Measurements from ENCODE around the gene EMC9. TPM values are rescaled to one million over a fixed set of nuclear protein-coding genes. Genes with fewer than 3 reads are reported as not detected.

EMC9 gene
- total and polyA plus RNA-seq, 5 donors = 17.2 to 21.2 (median 18.5) TPM

GRCh38 chr14:24176599-24176998 lies 35.2 kb upstream of the EMC9 start:
- intact Hi-C loops (cut with DNase I) = no loop called here
- Histone ChIP-seq H3K27ac (ENCODE audit: low read length) (no peak overlapping the region), H3K4me1 (ENCODE audit: control insufficient read depth, insufficient read depth, low read length) (no peaks in the 10 kb centered on the region), H3K4me3 (ENCODE audit: low read length) (no peak overlapping the region), H3K27me3 (ENCODE audit: control insufficient read depth, insufficient read depth) (no peaks in the 10 kb centered on the region), H3K9me3 (ENCODE audit: control insufficient read depth, low read length) (no peaks in the 10 kb centered on the region)
- ATAC-seq = no peak
- peak in 1 of 3 donors; percentile 13 for DNase-seq
- WGBS = 97% methylated on average over 5 of the region's 5 CpGs

- intact Hi-C loops (cut with DNase I) = no loop called here
- no peaks in the 10 kb centered on the region for H3K4me1 ChIP-seq (ENCODE audit: control insufficient read depth, insufficient read depth, low read length)
- H3K27ac ChIP-seq (ENCODE audit: low read length) = no peak overlapping the region
- ATAC-seq (no peak), DNase-seq (peak in 2 of 3 donors; percentile 16 to 43)
- no peaks in the 10 kb centered on the region for H3K9me3 ChIP-seq (ENCODE audit: control insufficient read depth, low read length)
- no peaks in the 10 kb centered on the region for H3K27me3 ChIP-seq (ENCODE audit: control insufficient read depth, insufficient read depth)
- no peak overlapping the region for H3K4me3 ChIP-seq (ENCODE audit: low read length)
- WGBS = 72% methylated on average over 20 of the region's 20 CpGs
Observed at GRCh38 chr14:24172871-24173281, 31.5 kb upstream of the EMC9 start.

GRCh38 chr14:24172261-24172860 lies 31.0 kb upstream of the EMC9 start:
- peak in 2 of 3 donors; percentile 31 to 61 for DNase-seq
- H3K27ac ChIP-seq (ENCODE audit: low read length) = no peak overlapping the region
- no peak overlapping the region for H3K4me3 ChIP-seq (ENCODE audit: low read length)
- WGBS = 33% methylated on average over 30 of the region's 30 CpGs
- no peaks in the 10 kb centered on the region for H3K27me3 ChIP-seq (ENCODE audit: control insufficient read depth, insufficient read depth)
- H3K9me3 ChIP-seq (ENCODE audit: control insufficient read depth, low read length) = no peaks in the 10 kb centered on the region
- intact Hi-C loops (cut with DNase I) = no loop called here
- no peaks in the 10 kb centered on the region for H3K4me1 ChIP-seq (ENCODE audit: control insufficient read depth, insufficient read depth, low read length)
- peak in 1 of 2 donors; percentile 3 for ATAC-seq

GRCh38 chr14:24171422-24172260 lies 30.2 kb upstream of the EMC9 start, which contains the start of gene REC8:
TSS of gene REC8 (plus strand) at chr14:24172080. CDS start at chr14:24172553, 473 bp downstream.
- 14% methylated on average over 63 of the region's 63 CpGs for WGBS
- H3K4me1 ChIP-seq (ENCODE audit: control insufficient read depth, insufficient read depth, low read length) = no peaks in the 10 kb centered on the region
- DNase-seq (peak; percentile 77 to 92 (median 91)), ATAC-seq (peak; percentile 82 to 86)
- H3K4me3 ChIP-seq (ENCODE audit: low read length) = no peak within 1 kb of the TSS
- intact Hi-C loops (cut with DNase I) = no loop called here
- H3K9me3 ChIP-seq (ENCODE audit: control insufficient read depth, low read length) = no peaks in the 10 kb centered on the region
- H3K27me3 ChIP-seq (ENCODE audit: control insufficient read depth, insufficient read depth) = no peaks in the 10 kb centered on the region
- no peak within 1 kb of the TSS for H3K27ac ChIP-seq (ENCODE audit: low read length)

- intact Hi-C loops (cut with DNase I) = no loop called here
- H3K27me3 ChIP-seq (ENCODE audit: control insufficient read depth, insufficient read depth) = no peaks in the 10 kb centered on the region
- no peak for ATAC-seq
- H3K9me3 ChIP-seq (ENCODE audit: control insufficient read depth, low read length) = no peaks in the 10 kb centered on the region
- H3K27ac ChIP-seq (ENCODE audit: low read length) = no peak overlapping the region
- DNase-seq = no peak
- 77% methylated on average over 3 of the region's 3 CpGs for WGBS
- peaks cover 3% of the 10 kb centered on the region for H3K4me1 ChIP-seq (ENCODE audit: control insufficient read depth, insufficient read depth, low read length)
- H3K4me3 ChIP-seq (ENCODE audit: low read length) = no peak overlapping the region
Observed at GRCh38 chr14:24167469-24168114, 26.2 kb upstream of the EMC9 start.

GRCh38 chr14:24165785-24166184 lies 24.4 kb upstream of the EMC9 start:
- H3K4me1 ChIP-seq (ENCODE audit: control insufficient read depth, insufficient read depth, low read length) = peaks cover 3% of the 10 kb centered on the region
- H3K27ac ChIP-seq (ENCODE audit: low read length) = no peak overlapping the region
- H3K4me3 ChIP-seq (ENCODE audit: low read length) = no peak overlapping the region
- ATAC-seq (no peak), DNase-seq (peak in 1 of 3 donors; percentile 16)
- WGBS = 93% methylated on average over 5 of the region's 5 CpGs
- intact Hi-C loops (cut with DNase I) = no loop called here
- H3K9me3 ChIP-seq (ENCODE audit: control insufficient read depth, low read length) = no peaks in the 10 kb centered on the region
- no peaks in the 10 kb centered on the region for H3K27me3 ChIP-seq (ENCODE audit: control insufficient read depth, insufficient read depth)

- no peak overlapping the region for H3K27ac ChIP-seq (ENCODE audit: low read length)
- ATAC-seq (no peak), DNase-seq (peak in 1 of 3 donors; percentile 52)
- peaks cover 3% of the 10 kb centered on the region for H3K4me1 ChIP-seq (ENCODE audit: control insufficient read depth, insufficient read depth, low read length)
- H3K4me3 ChIP-seq (ENCODE audit: low read length) = no peak overlapping the region
- intact Hi-C loops (cut with DNase I) = no loop called here
- WGBS = 93% methylated on average over 14 of the region's 14 CpGs
- no peaks in the 10 kb centered on the region for H3K9me3 ChIP-seq (ENCODE audit: control insufficient read depth, low read length)
- H3K27me3 ChIP-seq (ENCODE audit: control insufficient read depth, insufficient read depth) = no peaks in the 10 kb centered on the region
Observed at GRCh38 chr14:24164518-24164991, 23.2 kb upstream of the EMC9 start.

DNA sequence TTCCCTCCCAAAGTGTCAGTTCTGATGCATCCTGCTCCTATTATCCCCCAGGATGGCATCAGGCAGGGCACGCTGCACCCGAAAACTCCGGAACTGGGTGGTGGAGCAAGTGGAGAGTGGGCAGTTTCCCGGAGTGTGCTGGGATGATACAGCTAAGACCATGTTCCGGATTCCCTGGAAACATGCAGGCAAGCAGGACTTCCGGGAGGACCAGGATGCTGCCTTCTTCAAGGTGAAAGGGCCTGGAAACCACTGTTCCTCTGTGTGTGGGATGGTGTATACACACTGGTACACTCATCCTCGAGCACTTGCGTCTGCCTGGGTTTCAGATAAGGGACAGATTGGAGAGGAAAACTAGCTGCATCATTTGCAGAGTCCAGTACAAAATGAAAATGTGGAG lies 20.7 kb upstream of the EMC9 start:
- Histone ChIP-seq H3K27ac (ENCODE audit: low read length) (peak overlapping the region; percentile 94), H3K4me1 (ENCODE audit: control insufficient read depth, insufficient read depth, low read length) (peaks cover 3% of the 10 kb centered on the region), H3K27me3 (ENCODE audit: control insufficient read depth, insufficient read depth) (no peaks in the 10 kb centered on the region), H3K9me3 (ENCODE audit: control insufficient read depth, low read length) (no peaks in the 10 kb centered on the region), H3K4me3 (ENCODE audit: low read length) (peak overlapping the region; percentile 79)
- 33% methylated on average over 8 of the region's 8 CpGs for WGBS
- peak in 1 of 3 donors; percentile 30 for DNase-seq
- ATAC-seq = peak in 1 of 2 donors; percentile 23
- intact Hi-C loops (cut with DNase I) = no loop called here

- intact Hi-C loops (cut with DNase I) = no loop called here
- peak within 1 kb of the TSS; percentile 79 for H3K4me3 ChIP-seq (ENCODE audit: low read length)
- ATAC-seq (peak; percentile 90 to 93), DNase-seq (peak; percentile 96 to 99 (median 98))
- no peaks in the 10 kb centered on the region for H3K9me3 ChIP-seq (ENCODE audit: control insufficient read depth, low read length)
- peaks cover 3% of the 10 kb centered on the region for H3K4me1 ChIP-seq (ENCODE audit: control insufficient read depth, insufficient read depth, low read length)
- peak within 1 kb of the TSS; percentile 94 for H3K27ac ChIP-seq (ENCODE audit: low read length)
- under 1% methylated on average over 12 of the region's 12 CpGs for WGBS
- no peaks in the 10 kb centered on the region for H3K27me3 ChIP-seq (ENCODE audit: control insufficient read depth, insufficient read depth)
Observed at GRCh38 chr14:24160850-24161804, 19.7 kb upstream of the EMC9 start, which contains the start of gene IRF9. TSS of gene IRF9 (plus strand) at chr14:24161265. CDS start at chr14:24162145, 880 bp downstream.

- ATAC-seq (peak in 1 of 2 donors; percentile 20), DNase-seq (no peak)
- H3K27ac ChIP-seq (ENCODE audit: low read length) = peak overlapping the region; percentile 37
- intact Hi-C loops (cut with DNase I) = no loop called here
- H3K4me1 ChIP-seq (ENCODE audit: control insufficient read depth, insufficient read depth, low read length) = peaks cover 3% of the 10 kb centered on the region
- no peaks in the 10 kb centered on the region for H3K27me3 ChIP-seq (ENCODE audit: control insufficient read depth, insufficient read depth)
- 92% methylated on average over 4 of the region's 4 CpGs for WGBS
- no peak overlapping the region for H3K4me3 ChIP-seq (ENCODE audit: low read length)
- H3K9me3 ChIP-seq (ENCODE audit: control insufficient read depth, low read length) = no peaks in the 10 kb centered on the region
Observed at GRCh38 chr14:24160499-24160849, 19.1 kb upstream of the EMC9 start.
